HepG2 (cell line): ENCODE measurements around the gene TBC1D16. TPM values are rescaled to one million over a fixed set of nuclear protein-coding genes. Genes with fewer than 3 reads are reported as not detected.

ENCODE experiments used
- FIP1L1 ChIP-seq: fragments of 200-400 bp; formaldehyde crosslinking; IDR thresholded peaks from 2 replicates; pipeline ENCODE4 v1.6.1; 2018; ENCODE audit warnings: low read depth, mild to moderate bottlenecking, low read length, moderate library complexity, borderline replicate concordance; ENCODE audit not compliant: insufficient read depth
- HIVEP1 ChIP-seq: sonication (generic); formaldehyde crosslinking; IDR thresholded peaks from 2 replicates; pipeline ENCODE4 v1.4.0; 2020; ENCODE audit warnings: mild to moderate bottlenecking, missing genetic modification reagents
- SATB2 ChIP-seq: sonication (generic); formaldehyde crosslinking; IDR thresholded peaks from 2 replicates; pipeline ENCODE4 v1.5.0; 2020; ENCODE audit warnings: missing genetic modification reagents
- SMC3 ChIP-seq: IDR thresholded peaks from 2 replicates; pipeline ENCODE4 v1.6.1; 2011; ENCODE audit warnings: low read length, improper control_type of control experiment
- ZBTB34 ChIP-seq: sonication (generic); formaldehyde crosslinking; IDR thresholded peaks from 2 replicates; pipeline ENCODE4 v1.8.0; 2022; ENCODE audit warnings: mild to moderate bottlenecking, missing genetic modification reagents
- ZIK1 ChIP-seq: sonication (generic); formaldehyde crosslinking; IDR thresholded peaks from 2 replicates; pipeline ENCODE4 v1.5.0; 2020; ENCODE audit warnings: mild to moderate bottlenecking, low read depth, missing genetic modification reagents, borderline replicate concordance
- ZNF234 ChIP-seq: sonication (generic); formaldehyde crosslinking; conservative IDR thresholded peaks from 2 replicates; pipeline ENCODE4 v1.5.1; 2020; ENCODE audit warnings: mild to moderate bottlenecking, missing genetic modification reagents
- ZNF7 ChIP-seq: IDR thresholded peaks from 2 replicates; pipeline ENCODE4 v1.6.1; 2016; ENCODE audit warnings: missing biosample characterization, missing genetic modification reagents
- ZSCAN20 ChIP-seq: sonication (generic); formaldehyde crosslinking; IDR thresholded peaks from 2 replicates; pipeline ENCODE4 v1.4.0; 2020; ENCODE audit warnings: missing genetic modification reagents, mild to moderate bottlenecking, borderline replicate concordance
- ZSCAN30 ChIP-seq: sonication (generic); formaldehyde crosslinking; IDR thresholded peaks from 2 replicates; pipeline ENCODE4 v1.5.0; 2020; ENCODE audit warnings: mild to moderate bottlenecking, missing genetic modification reagents
- polyA plus RNA-seq, 8 experiments: library from polyadenylated mRNA; depleted of rRNA in 3 of 8; stranded (reverse) in 7 of 8; unstranded in 1 of 8; fragments of >200 nt; fragmentation: Illumina TruSeq in 4 of 8; extraction: Trizol in 4 of 8; gene quantifications; 2 replicates each; pipeline versions ENCODE4 v1.2.1 to v1.2.3, GENCODE V29; 2011 to 2016; ENCODE audit warnings: low read depth in 4 of 8, missing spikeins in 1 of 8, mixed read lengths in 1 of 8; ENCODE audit not compliant: insufficient read depth in 1 of 8
- total RNA-seq, 5 experiments: library from RNA; depleted of rRNA; stranded (reverse); fragments of >200 nt; fragmentation: Illumina TruSeq; extraction: Trizol; gene quantifications; 2 replicates each; pipeline ENCODE4 v1.2.3, GENCODE V29; 2016; ENCODE audit warnings: low read depth in 1 of 5
- TF ChIP-seq, protein P1 (sequence below): sonication (generic); formaldehyde crosslinking; IDR thresholded peaks from 2 replicates; pipeline ENCODE4 v1.4.0; 2020; ENCODE audit warnings: mild to moderate bottlenecking, missing genetic modification reagents
- TF ChIP-seq, protein P2 (sequence below): sonication (generic); formaldehyde crosslinking; IDR thresholded peaks from 2 replicates; pipeline ENCODE4 v1.8.1; 2022; ENCODE audit warnings: low read depth, mild to moderate bottlenecking, missing genetic modification reagents
- TF ChIP-seq, protein P3 (sequence below): sonication (generic); formaldehyde crosslinking; IDR thresholded peaks from 2 replicates; pipeline ENCODE4 v1.5.0; 2020; ENCODE audit warnings: mild to moderate bottlenecking, missing genetic modification reagents, borderline replicate concordance

The TBC1D16 gene
- total and polyA plus RNA-seq, 2 of the 13 experiments (the other 11 are each of a cell fraction or from before 2014, with no cell fraction given): 14.9 to 24.9 TPM

GRCh38 chr17:79987187-79987934 is 48.3 kb downstream of the TBC1D16 start (continued):
- TF ChIP-seq, protein P1, sequence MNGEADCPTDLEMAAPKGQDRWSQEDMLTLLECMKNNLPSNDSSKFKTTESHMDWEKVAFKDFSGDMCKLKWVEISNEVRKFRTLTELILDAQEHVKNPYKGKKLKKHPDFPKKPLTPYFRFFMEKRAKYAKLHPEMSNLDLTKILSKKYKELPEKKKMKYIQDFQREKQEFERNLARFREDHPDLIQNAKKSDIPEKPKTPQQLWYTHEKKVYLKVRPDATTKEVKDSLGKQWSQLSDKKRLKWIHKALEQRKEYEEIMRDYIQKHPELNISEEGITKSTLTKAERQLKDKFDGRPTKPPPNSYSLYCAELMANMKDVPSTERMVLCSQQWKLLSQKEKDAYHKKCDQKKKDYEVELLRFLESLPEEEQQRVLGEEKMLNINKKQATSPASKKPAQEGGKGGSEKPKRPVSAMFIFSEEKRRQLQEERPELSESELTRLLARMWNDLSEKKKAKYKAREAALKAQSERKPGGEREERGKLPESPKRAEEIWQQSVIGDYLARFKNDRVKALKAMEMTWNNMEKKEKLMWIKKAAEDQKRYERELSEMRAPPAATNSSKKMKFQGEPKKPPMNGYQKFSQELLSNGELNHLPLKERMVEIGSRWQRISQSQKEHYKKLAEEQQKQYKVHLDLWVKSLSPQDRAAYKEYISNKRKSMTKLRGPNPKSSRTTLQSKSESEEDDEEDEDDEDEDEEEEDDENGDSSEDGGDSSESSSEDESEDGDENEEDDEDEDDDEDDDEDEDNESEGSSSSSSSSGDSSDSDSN (CRISPR knock-in tag): no peak
- TF ChIP-seq ZSCAN30 (CRISPR knock-in tag) (no peak), SATB2 (CRISPR knock-in tag) (no peak), SMC3 (0 out of 2 replicates have a peak, but pooled peaks have one; percentile 8), HIVEP1 (CRISPR knock-in tag) (no peak; the same call in 1 of the 2 replicates), ZNF234 (no peak), ZBTB34 (CRISPR knock-in tag) (no peak), FIP1L1 (no peak), ZSCAN20 (no peak), ZNF7 (CRISPR knock-in tag) (no peak), ZIK1 (CRISPR knock-in tag) (no peak)
- TF ChIP-seq, protein P2, sequence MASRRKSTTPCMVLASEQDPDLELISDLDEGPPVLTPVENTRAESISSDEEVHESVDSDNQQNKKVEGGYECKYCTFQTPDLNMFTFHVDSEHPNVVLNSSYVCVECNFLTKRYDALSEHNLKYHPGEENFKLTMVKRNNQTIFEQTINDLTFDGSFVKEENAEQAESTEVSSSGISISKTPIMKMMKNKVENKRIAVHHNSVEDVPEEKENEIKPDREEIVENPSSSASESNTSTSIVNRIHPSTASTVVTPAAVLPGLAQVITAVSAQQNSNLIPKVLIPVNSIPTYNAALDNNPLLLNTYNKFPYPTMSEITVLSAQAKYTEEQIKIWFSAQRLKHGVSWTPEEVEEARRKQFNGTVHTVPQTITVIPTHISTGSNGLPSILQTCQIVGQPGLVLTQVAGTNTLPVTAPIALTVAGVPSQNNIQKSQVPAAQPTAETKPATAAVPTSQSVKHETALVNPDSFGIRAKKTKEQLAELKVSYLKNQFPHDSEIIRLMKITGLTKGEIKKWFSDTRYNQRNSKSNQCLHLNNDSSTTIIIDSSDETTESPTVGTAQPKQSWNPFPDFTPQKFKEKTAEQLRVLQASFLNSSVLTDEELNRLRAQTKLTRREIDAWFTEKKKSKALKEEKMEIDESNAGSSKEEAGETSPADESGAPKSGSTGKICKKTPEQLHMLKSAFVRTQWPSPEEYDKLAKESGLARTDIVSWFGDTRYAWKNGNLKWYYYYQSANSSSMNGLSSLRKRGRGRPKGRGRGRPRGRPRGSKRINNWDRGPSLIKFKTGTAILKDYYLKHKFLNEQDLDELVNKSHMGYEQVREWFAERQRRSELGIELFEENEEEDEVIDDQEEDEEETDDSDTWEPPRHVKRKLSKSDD (CRISPR knock-in tag): no peak
- TF ChIP-seq, protein P3, sequence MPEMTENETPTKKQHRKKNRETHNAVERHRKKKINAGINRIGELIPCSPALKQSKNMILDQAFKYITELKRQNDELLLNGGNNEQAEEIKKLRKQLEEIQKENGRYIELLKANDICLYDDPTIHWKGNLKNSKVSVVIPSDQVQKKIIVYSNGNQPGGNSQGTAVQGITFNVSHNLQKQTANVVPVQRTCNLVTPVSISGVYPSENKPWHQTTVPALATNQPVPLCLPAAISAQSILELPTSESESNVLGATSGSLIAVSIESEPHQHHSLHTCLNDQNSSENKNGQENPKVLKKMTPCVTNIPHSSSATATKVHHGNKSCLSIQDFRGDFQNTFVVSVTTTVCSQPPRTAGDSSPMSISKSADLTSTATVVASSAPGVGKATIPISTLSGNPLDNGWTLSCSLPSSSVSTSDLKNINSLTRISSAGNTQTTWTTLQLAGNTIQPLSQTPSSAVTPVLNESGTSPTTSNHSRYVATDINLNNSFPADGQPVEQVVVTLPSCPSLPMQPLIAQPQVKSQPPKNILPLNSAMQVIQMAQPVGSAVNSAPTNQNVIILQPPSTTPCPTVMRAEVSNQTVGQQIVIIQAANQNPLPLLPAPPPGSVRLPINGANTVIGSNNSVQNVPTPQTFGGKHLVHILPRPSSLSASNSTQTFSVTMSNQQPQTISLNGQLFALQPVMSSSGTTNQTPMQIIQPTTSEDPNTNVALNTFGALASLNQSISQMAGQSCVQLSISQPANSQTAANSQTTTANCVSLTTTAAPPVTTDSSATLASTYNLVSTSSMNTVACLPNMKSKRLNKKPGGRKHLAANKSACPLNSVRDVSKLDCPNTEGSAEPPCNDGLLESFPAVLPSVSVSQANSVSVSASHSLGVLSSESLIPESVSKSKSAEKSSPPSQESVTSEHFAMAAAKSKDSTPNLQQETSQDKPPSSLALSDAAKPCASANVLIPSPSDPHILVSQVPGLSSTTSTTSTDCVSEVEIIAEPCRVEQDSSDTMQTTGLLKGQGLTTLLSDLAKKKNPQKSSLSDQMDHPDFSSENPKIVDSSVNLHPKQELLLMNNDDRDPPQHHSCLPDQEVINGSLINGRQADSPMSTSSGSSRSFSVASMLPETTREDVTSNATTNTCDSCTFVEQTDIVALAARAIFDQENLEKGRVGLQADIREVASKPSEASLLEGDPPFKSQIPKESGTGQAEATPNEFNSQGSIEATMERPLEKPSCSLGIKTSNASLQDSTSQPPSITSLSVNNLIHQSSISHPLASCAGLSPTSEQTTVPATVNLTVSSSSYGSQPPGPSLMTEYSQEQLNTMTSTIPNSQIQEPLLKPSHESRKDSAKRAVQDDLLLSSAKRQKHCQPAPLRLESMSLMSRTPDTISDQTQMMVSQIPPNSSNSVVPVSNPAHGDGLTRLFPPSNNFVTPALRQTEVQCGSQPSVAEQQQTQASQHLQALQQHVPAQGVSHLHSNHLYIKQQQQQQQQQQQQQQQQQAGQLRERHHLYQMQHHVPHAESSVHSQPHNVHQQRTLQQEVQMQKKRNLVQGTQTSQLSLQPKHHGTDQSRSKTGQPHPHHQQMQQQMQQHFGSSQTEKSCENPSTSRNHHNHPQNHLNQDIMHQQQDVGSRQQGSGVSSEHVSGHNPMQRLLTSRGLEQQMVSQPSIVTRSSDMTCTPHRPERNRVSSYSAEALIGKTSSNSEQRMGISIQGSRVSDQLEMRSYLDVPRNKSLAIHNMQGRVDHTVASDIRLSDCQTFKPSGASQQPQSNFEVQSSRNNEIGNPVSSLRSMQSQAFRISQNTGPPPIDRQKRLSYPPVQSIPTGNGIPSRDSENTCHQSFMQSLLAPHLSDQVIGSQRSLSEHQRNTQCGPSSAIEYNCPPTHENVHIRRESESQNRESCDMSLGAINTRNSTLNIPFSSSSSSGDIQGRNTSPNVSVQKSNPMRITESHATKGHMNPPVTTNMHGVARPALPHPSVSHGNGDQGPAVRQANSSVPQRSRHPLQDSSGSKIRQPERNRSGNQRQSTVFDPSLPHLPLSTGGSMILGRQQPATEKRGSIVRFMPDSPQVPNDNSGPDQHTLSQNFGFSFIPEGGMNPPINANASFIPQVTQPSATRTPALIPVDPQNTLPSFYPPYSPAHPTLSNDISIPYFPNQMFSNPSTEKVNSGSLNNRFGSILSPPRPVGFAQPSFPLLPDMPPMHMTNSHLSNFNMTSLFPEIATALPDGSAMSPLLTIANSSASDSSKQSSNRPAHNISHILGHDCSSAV (CRISPR knock-in tag): no peak
